ENCODE measurements around the gene CX3CR1.

Gene CX3CR1

DNA sequence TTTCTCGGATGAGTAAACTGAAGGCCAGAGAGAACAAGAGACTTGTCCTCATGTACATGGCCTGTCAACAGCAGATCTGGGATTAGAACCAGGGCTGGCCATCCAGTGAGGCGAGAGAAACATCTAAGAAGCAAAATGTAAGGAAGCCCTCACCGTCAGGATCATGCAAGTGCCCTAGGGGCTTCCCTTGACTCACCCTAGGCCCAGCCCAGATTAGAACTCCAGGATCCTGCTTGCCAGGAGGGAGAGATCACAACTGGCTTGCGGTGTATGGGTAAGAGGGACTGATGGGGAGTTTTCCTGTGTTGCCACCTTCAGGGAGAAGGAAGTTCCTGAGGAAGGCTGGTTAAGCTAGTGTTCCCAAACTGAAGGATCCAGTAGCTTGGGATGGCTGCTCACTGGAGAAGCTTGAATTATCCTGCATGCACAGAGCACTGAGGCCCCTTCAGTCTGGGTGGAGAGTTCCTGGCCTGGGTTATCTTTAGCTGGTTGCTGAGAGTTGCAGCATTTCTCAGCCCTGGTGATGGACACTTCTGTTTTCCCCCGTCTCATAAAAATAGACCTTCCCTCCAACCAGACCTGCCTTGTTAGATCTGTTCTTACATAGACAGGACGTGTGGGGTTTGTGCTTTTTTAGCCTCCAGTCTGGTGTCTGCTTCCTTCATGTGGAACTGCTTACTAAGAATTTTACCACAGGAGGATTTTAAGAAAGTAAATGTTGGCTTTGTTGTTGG lies 59.3 kb downstream of the CX3CR1 start:
- H3K36me3 ChIP-seq (ENCODE audit: control insufficient read depth, insufficient read depth, low read length), result no peaks in the 10 kb centered on the region
- TF ChIP-seq, protein P1, sequence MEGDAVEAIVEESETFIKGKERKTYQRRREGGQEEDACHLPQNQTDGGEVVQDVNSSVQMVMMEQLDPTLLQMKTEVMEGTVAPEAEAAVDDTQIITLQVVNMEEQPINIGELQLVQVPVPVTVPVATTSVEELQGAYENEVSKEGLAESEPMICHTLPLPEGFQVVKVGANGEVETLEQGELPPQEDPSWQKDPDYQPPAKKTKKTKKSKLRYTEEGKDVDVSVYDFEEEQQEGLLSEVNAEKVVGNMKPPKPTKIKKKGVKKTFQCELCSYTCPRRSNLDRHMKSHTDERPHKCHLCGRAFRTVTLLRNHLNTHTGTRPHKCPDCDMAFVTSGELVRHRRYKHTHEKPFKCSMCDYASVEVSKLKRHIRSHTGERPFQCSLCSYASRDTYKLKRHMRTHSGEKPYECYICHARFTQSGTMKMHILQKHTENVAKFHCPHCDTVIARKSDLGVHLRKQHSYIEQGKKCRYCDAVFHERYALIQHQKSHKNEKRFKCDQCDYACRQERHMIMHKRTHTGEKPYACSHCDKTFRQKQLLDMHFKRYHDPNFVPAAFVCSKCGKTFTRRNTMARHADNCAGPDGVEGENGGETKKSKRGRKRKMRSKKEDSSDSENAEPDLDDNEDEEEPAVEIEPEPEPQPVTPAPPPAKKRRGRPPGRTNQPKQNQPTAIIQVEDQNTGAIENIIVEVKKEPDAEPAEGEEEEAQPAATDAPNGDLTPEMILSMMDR (IDR thresholded peaks at IDR 0.05; ENCODE audit: insufficient read depth, low read length, poor library complexity, severe bottlenecking), result no peak
- H3K27me3 ChIP-seq (replicated peaks; ENCODE audit: control insufficient read depth, insufficient read depth, low read length), result no peaks in the 10 kb centered on the region
- no peak overlapping the region for H3K4me3 ChIP-seq (replicated peaks; ENCODE audit: low read depth, low read length)
- no peak for DNase-seq (ENCODE audit: extremely low read depth, insufficient read length)

DNA sequence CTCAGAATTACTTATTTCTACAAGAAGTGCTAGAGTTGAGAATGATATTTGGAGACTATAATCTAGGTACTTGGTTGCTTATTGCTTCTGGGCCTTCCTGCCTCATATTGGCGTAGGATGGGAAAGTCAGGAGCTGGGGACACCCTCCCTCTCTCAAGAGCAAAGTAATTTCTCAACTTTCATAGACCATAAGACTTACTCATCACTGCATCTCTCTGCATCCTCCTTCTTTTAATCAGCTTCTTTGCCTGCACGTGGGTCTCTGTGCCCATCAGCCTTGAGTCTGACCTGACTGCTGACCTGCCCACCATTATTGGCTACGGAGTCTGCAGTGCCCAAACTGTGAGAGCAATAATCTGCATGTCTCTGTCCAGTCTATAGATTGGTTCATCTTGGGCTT lies 60.1 kb downstream of the CX3CR1 start:
- H3K27me3 ChIP-seq (replicated peaks; ENCODE audit: control insufficient read depth, insufficient read depth, low read length), result no peaks in the 10 kb centered on the region

DNA sequence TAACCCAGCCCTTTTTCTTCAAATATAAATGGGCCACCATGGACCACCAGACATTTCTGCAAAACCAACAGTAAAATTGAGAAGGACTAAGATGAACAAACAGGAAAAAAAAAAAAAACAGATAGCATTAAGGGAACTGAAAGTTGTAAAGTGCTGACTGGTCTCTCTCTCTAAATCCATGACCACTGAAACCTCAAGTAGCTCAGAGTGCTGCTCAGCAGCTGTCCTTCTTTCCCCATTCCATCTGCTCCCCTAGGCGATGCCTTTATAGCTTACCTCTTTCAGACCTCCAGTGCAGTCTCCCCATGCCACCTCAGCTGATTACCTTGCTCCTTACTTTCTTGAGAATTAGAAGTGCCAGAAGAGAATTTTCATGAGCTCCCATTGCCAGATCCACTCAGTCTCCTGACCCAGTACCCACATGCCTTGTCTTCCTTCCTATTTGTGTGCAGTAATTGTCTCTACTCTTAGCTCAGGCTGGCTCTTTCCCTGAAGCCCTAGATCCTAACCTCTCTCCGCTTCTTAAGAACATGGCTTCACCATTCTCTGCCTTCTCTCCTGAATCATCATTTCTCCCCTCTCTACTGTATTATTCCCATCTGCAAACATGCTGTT lies 63.6 kb downstream of the CX3CR1 start:
- TF ChIP-seq, protein P1 (IDR thresholded peaks at IDR 0.05; ENCODE audit: insufficient read depth, low read length, poor library complexity, severe bottlenecking), result no peak
- DNase-seq (ENCODE audit: extremely low read depth, insufficient read length), result peak; percentile 43
- Histone ChIP-seq H3K36me3 (ENCODE audit: control insufficient read depth, insufficient read depth, low read length) (no peaks in the 10 kb centered on the region), H3K4me3 (replicated peaks; ENCODE audit: low read depth, low read length) (no peak overlapping the region), H3K27me3 (replicated peaks; ENCODE audit: control insufficient read depth, insufficient read depth, low read length) (no peaks in the 10 kb centered on the region)

More for the DNA sequence above, 60.1 kb downstream of the CX3CR1 start:
- no peaks in the 10 kb centered on the region for H3K36me3 ChIP-seq (ENCODE audit: control insufficient read depth, insufficient read depth, low read length)
- TF ChIP-seq, protein P1 (IDR thresholded peaks at IDR 0.05; ENCODE audit: insufficient read depth, low read length, poor library complexity, severe bottlenecking), result no peak
- no peak overlapping the region for H3K4me3 ChIP-seq (replicated peaks; ENCODE audit: low read depth, low read length)
- no peak for DNase-seq (ENCODE audit: extremely low read depth, insufficient read length)

DNA sequence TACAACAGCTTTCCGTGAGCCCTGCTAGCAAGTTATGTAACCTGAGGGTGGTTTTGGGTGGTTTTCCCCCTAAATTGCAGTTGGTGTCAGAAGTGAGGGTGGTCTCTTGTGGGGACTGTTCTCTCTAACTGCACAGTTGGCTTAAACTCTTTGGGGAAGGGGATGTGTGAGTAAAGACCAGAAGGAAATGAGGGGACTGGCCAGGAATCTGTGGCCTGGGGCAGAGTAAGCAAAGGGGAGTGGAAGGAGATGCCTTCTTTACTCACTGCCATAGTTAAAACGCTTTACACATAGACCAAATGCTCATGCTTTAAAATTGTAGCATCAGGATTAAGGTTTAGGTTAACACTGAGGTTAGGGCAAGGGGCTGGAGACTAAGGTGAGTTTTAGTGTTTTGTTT lies 66.2 kb downstream of the CX3CR1 start:
- no peak overlapping the region for H3K4me3 ChIP-seq (replicated peaks; ENCODE audit: low read depth, low read length)
- TF ChIP-seq, protein P1 (IDR thresholded peaks at IDR 0.05; ENCODE audit: insufficient read depth, low read length, poor library complexity, severe bottlenecking), result no peak

More for the DNA sequence above, 66.2 kb downstream of the CX3CR1 start:
- Histone ChIP-seq H3K27me3 (replicated peaks; ENCODE audit: control insufficient read depth, insufficient read depth, low read length) (no peaks in the 10 kb centered on the region), H3K36me3 (ENCODE audit: control insufficient read depth, insufficient read depth, low read length) (no peaks in the 10 kb centered on the region)
- no peak for DNase-seq (ENCODE audit: extremely low read depth, insufficient read length)

Data from GM06990 (cell line).